ENCODE measurements around the gene OSGEP.

Gene OSGEP

GRCh38 chr14:20415782-20416206 is 38.8 kb downstream of the OSGEP start:
- no peak overlapping the region for H3K4me3 ChIP-seq (ENCODE audit: low read depth, low read length, poor library complexity, severe bottlenecking)
- H3K27ac ChIP-seq (ENCODE audit: low read depth, low read length, poor library complexity, severe bottlenecking), result no peak overlapping the region
- no peaks in the 10 kb centered on the region for H3K27me3 ChIP-seq (ENCODE audit: insufficient read depth, low read length)
- TF ChIP-seq, protein P1, sequence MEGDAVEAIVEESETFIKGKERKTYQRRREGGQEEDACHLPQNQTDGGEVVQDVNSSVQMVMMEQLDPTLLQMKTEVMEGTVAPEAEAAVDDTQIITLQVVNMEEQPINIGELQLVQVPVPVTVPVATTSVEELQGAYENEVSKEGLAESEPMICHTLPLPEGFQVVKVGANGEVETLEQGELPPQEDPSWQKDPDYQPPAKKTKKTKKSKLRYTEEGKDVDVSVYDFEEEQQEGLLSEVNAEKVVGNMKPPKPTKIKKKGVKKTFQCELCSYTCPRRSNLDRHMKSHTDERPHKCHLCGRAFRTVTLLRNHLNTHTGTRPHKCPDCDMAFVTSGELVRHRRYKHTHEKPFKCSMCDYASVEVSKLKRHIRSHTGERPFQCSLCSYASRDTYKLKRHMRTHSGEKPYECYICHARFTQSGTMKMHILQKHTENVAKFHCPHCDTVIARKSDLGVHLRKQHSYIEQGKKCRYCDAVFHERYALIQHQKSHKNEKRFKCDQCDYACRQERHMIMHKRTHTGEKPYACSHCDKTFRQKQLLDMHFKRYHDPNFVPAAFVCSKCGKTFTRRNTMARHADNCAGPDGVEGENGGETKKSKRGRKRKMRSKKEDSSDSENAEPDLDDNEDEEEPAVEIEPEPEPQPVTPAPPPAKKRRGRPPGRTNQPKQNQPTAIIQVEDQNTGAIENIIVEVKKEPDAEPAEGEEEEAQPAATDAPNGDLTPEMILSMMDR (IDR thresholded peaks at IDR 0.05; ENCODE audit: low read length), result peak; percentile 75
- TF ChIP-seq EZH2 (IDR thresholded peaks at IDR 0.05; ENCODE audit: borderline replicate concordance, low read length), result no peak
- H3K9me3 ChIP-seq (ENCODE audit: low read length), result no peaks in the 10 kb centered on the region
- no peak overlapping the region for H3K9ac ChIP-seq (ENCODE audit: low read length)
- H3K36me3 ChIP-seq (ENCODE audit: insufficient read depth, low read length), result no peaks in the 10 kb centered on the region
- no peaks in the 10 kb centered on the region for H4K20me1 ChIP-seq (ENCODE audit: insufficient read depth, low read length)
- no peak overlapping the region for H2AFZ ChIP-seq (ENCODE audit: low read length)
- no peaks in the 10 kb centered on the region for H3K79me2 ChIP-seq (ENCODE audit: insufficient read depth, low read length)
- H3K9me2 ChIP-seq (ENCODE audit: low read depth, low read length), result no peaks in the 10 kb centered on the region
- H3K4me2 ChIP-seq (ENCODE audit: low read length), result no peak overlapping the region; the same call in 1 of the 2 replicates
- no peaks in the 10 kb centered on the region for H3F3A ChIP-seq (ENCODE audit: insufficient read depth, low read length)
- H3K4me1 ChIP-seq (ENCODE audit: insufficient read depth, low read length, severe bottlenecking), result peaks cover 20% of the 10 kb centered on the region

DNA sequence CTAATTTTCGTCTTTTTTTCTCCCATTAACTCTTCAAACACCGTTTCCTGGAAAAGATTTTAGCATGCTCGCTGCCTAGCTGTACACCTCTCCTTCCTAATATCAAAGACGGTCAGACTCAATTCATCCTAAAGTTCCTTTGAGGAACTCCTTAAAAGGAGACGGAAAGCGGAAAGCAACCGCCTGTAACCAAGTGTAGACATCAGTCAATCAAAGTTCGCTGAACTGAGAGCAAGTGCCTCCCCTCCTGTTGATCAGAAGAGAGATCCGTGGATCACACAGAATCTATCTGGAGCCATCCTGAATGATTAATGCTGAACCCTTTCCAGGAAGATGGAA is 40.9 kb downstream of the OSGEP start:
- Histone ChIP-seq H3K9me2 (ENCODE audit: low read depth, low read length) (no peaks in the 10 kb centered on the region), H3K9ac (ENCODE audit: low read length) (peak overlapping the region; percentile 89), H3K9me3 (ENCODE audit: low read length) (no peaks in the 10 kb centered on the region), H3F3A (ENCODE audit: insufficient read depth, low read length) (no peaks in the 10 kb centered on the region), H3K79me2 (ENCODE audit: insufficient read depth, low read length) (no peaks in the 10 kb centered on the region), H3K36me3 (ENCODE audit: insufficient read depth, low read length) (no peaks in the 10 kb centered on the region), H2AFZ (ENCODE audit: low read length) (peak overlapping the region; percentile 72), H3K27ac (ENCODE audit: low read depth, low read length, poor library complexity, severe bottlenecking) (no peak overlapping the region), H3K27me3 (ENCODE audit: insufficient read depth, low read length) (no peaks in the 10 kb centered on the region), H3K4me3 (ENCODE audit: low read depth, low read length, poor library complexity, severe bottlenecking) (peak overlapping the region; percentile 96), H4K20me1 (ENCODE audit: insufficient read depth, low read length) (no peaks in the 10 kb centered on the region), H3K4me2 (ENCODE audit: low read length) (peak overlapping the region; percentile 87), H3K4me1 (ENCODE audit: insufficient read depth, low read length, severe bottlenecking) (peaks cover 20% of the 10 kb centered on the region)
- TF ChIP-seq EZH2 (IDR thresholded peaks at IDR 0.05; ENCODE audit: borderline replicate concordance, low read length), result no peak
- TF ChIP-seq, protein P1 (IDR thresholded peaks at IDR 0.05; ENCODE audit: low read length), result no peak

DNA sequence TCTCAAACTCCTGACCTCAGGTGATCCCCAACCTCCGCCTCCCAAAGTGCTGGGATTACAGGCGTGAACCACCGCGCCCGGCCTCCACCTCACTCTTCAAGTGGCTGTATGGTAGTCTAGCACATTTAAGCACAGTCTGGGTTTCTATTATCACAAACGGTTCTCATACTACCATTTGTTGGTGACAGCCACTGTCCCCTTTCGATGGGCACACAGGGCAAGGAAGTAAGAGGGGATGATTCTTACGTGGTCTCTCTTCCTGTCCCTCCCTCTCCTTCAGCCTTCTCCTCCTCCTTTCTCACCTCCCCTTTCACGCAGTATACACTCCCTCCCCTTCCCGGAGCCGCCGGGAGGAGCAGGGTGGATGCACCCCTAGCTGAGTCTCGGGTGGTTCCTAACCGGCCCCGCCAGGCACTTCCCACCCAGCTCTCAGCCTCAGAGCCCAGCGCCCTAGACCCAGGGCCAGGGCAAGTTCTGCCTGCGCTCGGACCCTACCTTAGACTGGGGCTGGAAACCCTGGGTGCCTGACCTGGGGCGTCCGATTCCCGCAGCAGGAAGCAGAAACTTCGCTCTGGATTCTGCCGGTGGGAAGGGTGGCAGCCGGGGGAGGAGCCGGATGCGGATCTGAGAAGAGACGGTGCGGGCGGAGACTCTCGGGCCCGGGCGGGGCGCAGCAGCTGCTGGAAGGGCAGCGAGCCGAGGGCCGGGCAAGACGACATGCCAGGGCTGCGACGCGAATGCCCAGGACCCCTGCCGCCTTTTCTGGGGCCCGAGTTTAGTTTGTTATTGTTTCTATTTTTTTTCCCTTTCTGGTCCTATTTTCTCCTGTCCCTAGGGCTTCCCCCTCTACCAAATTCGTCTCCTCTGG is 41.5 kb downstream of the OSGEP start, which contains the start of gene TEP1:
Gene TEP1 (minus strand): TSS at position 626 of the 868 bp plus-strand sequence. CDS start 5,062 bp downstream, outside the sequence.
- peak within 1 kb of the TSS; percentile 96 for H3K4me3 ChIP-seq (ENCODE audit: low read depth, low read length, poor library complexity, severe bottlenecking)
- H2AFZ ChIP-seq (ENCODE audit: low read length), result peak within 1 kb of the TSS; percentile 72
- H3K4me2 ChIP-seq (ENCODE audit: low read length), result peak within 1 kb of the TSS; percentile 87
- H3K9me3 ChIP-seq (ENCODE audit: low read length), result no peaks in the 10 kb centered on the region
- peaks cover 2% of the 10 kb centered on the region; the same call in 1 of the 2 replicates for H3K36me3 ChIP-seq (ENCODE audit: insufficient read depth, low read length)
- no peaks in the 10 kb centered on the region for H4K20me1 ChIP-seq (ENCODE audit: insufficient read depth, low read length)
- H3K27me3 ChIP-seq (ENCODE audit: insufficient read depth, low read length), result no peaks in the 10 kb centered on the region
- no peaks in the 10 kb centered on the region for H3F3A ChIP-seq (ENCODE audit: insufficient read depth, low read length)
- peak within 1 kb of the TSS; percentile 60 for H3K27ac ChIP-seq (ENCODE audit: low read depth, low read length, poor library complexity, severe bottlenecking)
- no peaks in the 10 kb centered on the region for H3K79me2 ChIP-seq (ENCODE audit: insufficient read depth, low read length)
- H3K4me1 ChIP-seq (ENCODE audit: insufficient read depth, low read length, severe bottlenecking), result peaks cover 20% of the 10 kb centered on the region
- no peak for TF ChIP-seq EZH2 (IDR thresholded peaks at IDR 0.05; ENCODE audit: borderline replicate concordance, low read length)
- TF ChIP-seq, protein P1 (IDR thresholded peaks at IDR 0.05; ENCODE audit: low read length), result no peak
- H3K9ac ChIP-seq (ENCODE audit: low read length), result peak within 1 kb of the TSS; percentile 89
- H3K9me2 ChIP-seq (ENCODE audit: low read depth, low read length), result no peaks in the 10 kb centered on the region
